Body of pancreas (tissue), 4 donors: ENCODE results near the gene S100Z. TPM values are rescaled to one million over a fixed set of nuclear protein-coding genes. Genes with fewer than 3 reads are reported as not detected.

Source experiments
- ATAC-seq: fragments of 150-250 bp; one replicate; pipeline ENCODE4 v1.9.1; 2016
- DNase-seq, 4 donors: peaks; one replicate each; pipeline ENCODE4 v3.0.0-alpha.2; 2019
- H3K27ac ChIP-seq, 4 donors: fragments of 200-600 bp; sonication (generic); 1 replicate in 3 of 4; 2 replicates in 1 of 4; pipeline versions ENCODE4 v1.5.1 to v1.6.1; 2016 to 2019; ENCODE audit warnings: mild to moderate bottlenecking in 1 of 4, mixed read lengths in 1 of 4, moderate library complexity in 1 of 4
- H3K27me3 ChIP-seq, 2 donors: fragments of 200-600 bp; sonication (generic); one replicate each; pipeline ENCODE4 v1.6.0; 2016; ENCODE audit warnings: mild to moderate bottlenecking in 1 of 2
- H3K36me3 ChIP-seq, 2 donors: fragments of 200-600 bp; sonication (generic); replicated peaks in 1 of 2; 2 replicates each; pipeline ENCODE4 v1.5.1; 2016; ENCODE audit warnings: low read depth in 2 of 2; ENCODE audit not compliant: insufficient read depth in 1 of 2
- H3K4me1 ChIP-seq: fragments of 200-600 bp; sonication (generic); one replicate; pipeline ENCODE4 v1.6.0; 2016
- H3K4me3 ChIP-seq, 2 donors: fragments of 200-600 bp; sonication (generic); 1 replicate in 1 of 2; 2 replicates in 1 of 2; pipeline ENCODE4 v1.5.1; 2016 to 2019
- H3K9me3 ChIP-seq, 3 donors: fragments of 200-600 bp; sonication (generic); 1 replicate in 2 of 3; 2 replicates in 1 of 3; pipeline ENCODE4 v1.5.1; 2016
- CTCF ChIP-seq, 7 experiments: fragments of 450-650 bp in 4 of 7; fragments of 200-600 bp in 3 of 7; sonication (generic) in 3 of 7; IDR thresholded peaks; one replicate each; pipeline ENCODE4 v1.5.1; 2016 to 2019; ENCODE audit warnings: antibody characterized with exemption in 7 of 7
- POLR2A ChIP-seq, 3 donors: fragments of 450-650 bp; IDR thresholded peaks; one replicate each; pipeline ENCODE4 v1.6.1; 2016; ENCODE audit warnings: antibody characterized with exemption in 3 of 3, mild to moderate bottlenecking in 2 of 3
- WGBS, 2 donors: methylation state at CpG; one replicate each; pipeline ENCODE4 v1.1.5; 2017; 5-methylcytosine and 5-hydroxymethylcytosine counted together
- intact Hi-C: fragments of 100-400 bp; cut with DNase I; formaldehyde crosslinking; loops from one replicate; pipeline ENCODE4 v1.15.1; 2023
- small RNA-seq: library from RNA; depleted of rRNA; stranded (forward); fragments of <200 nt; gene quantifications from one replicate; pipeline ENCODE3, GENCODE V24; 2016
- total RNA-seq, 2 donors: library from RNA; depleted of rRNA; stranded (reverse); fragments of >200 nt; gene quantifications; one replicate each; pipeline ENCODE4 v1.1.0, GENCODE V29; 2016

The S100Z gene
- total RNA-seq, 2 donors from 2014 or later: not detected

GRCh38 chr5:76964060-76964459, 114.2 kb downstream of the S100Z start:
- intact Hi-C loops: no loop called here
- H3K36me3 ChIP-seq: no peaks in the 10 kb centered on the region
- no peaks in the 10 kb centered on the region for H3K4me1 ChIP-seq
- no peaks in the 10 kb centered on the region for H3K27me3 ChIP-seq
- ATAC-seq: no peak
- no peak for DNase-seq
- H3K9me3 ChIP-seq: no peaks in the 10 kb centered on the region
- TF ChIP-seq CTCF (IDR thresholded peaks at IDR 0.05) (no peak), POLR2A (IDR thresholded peaks at IDR 0.05) (no peak)
- 58 to 66% methylated on average over 2 of the region's 2 CpGs for WGBS, 2 donors
- H3K27ac ChIP-seq: no peak overlapping the region
- H3K4me3 ChIP-seq: no peak overlapping the region

Small RNA genes lying within 50 kb of the gene (small RNA-seq; reads per million reads assigned to genes)
- gene RN7SL208P: not detected
- gene RNU6ATAC36P: not detected

Other genes with a start within 250 kb of the S100Z start
- gene F2RL2, start 226.6 kb upstream of the S100Z start, total RNA-seq: under 1 TPM in 1 of 2 donors, not detected in 1; 0.78 TPM
- 10 to 100 TPM in 1 of 2 donors, 1 to 10 TPM in 1; 2.3 to 13.0 TPM for gene F2R, start 133.9 kb upstream of the S100Z start, total RNA-seq
- 10 to 100 TPM; 17.5 to 20.2 TPM for gene F2RL1, start 31.0 kb upstream of the S100Z start, total RNA-seq
- under 1 TPM; 0.26 to 0.66 TPM for gene CRHBP, start 103.0 kb downstream of the S100Z start, total RNA-seq
- 10 to 100 TPM in 1 of 2 donors, 1 to 10 TPM in 1; 8.2 to 13.5 TPM for gene AGGF1, start 180.4 kb downstream of the S100Z start, total RNA-seq
- 10 to 100 TPM in 1 of 2 donors, 1 to 10 TPM in 1; 4.2 to 41.5 TPM for gene ZBED3, start 237.3 kb downstream of the S100Z start, total RNA-seq